A549 (cell line): ENCODE measurements around the gene CHM.

Experiments
- CHD2 ChIP-seq: fragments of 150-350 bp; IDR thresholded peaks from 2 replicates; pipeline ENCODE4 v1.6.1; 2014; ENCODE audit warnings: low read length; ENCODE audit not compliant: partially characterized antibody
- TF ChIP-seq, protein P1 (sequence below): fragments of >200 bp; sonication (Bioruptor Twin); formaldehyde crosslinking; IDR thresholded peaks from 3 replicates; pipeline ENCODE4 v1.5.1; 2016

DNA sequence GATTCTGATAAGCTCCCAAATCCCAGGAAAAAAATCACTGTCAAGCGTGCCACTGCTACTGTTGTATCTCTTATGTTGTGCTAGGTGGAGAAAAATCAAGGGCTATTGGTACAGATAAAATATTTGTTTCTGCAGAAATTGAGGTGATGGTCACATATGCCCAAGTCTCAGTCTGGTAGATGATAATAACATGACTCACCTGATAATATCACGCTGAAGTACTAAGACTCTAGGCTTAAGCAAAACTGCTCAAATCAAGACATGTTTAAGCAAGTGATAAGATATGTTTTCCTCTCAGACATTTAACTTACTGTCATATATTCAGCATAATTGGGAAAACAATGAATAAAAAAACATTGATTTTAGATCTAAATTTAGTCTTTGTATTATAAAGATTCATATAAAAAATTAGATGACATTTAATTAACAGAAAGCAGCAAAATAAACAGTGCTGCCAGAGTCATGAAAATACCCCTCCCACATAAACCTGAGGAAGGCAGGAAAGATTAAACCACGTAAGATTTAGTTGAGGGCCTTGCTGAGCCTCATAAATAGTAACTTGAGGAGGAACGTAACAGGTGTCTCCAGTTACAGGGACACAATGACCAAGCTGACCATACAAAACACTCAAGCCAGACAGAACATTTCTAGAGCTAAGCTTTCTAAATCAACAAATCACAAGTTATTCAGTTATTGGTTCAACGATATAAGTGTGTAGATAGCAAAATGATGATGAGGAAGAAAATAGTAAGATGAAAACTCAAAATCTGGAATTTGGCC, 143.5 kb downstream of the CHM start:
- TF ChIP-seq CHD2, result no peak
- TF ChIP-seq, protein P1, sequence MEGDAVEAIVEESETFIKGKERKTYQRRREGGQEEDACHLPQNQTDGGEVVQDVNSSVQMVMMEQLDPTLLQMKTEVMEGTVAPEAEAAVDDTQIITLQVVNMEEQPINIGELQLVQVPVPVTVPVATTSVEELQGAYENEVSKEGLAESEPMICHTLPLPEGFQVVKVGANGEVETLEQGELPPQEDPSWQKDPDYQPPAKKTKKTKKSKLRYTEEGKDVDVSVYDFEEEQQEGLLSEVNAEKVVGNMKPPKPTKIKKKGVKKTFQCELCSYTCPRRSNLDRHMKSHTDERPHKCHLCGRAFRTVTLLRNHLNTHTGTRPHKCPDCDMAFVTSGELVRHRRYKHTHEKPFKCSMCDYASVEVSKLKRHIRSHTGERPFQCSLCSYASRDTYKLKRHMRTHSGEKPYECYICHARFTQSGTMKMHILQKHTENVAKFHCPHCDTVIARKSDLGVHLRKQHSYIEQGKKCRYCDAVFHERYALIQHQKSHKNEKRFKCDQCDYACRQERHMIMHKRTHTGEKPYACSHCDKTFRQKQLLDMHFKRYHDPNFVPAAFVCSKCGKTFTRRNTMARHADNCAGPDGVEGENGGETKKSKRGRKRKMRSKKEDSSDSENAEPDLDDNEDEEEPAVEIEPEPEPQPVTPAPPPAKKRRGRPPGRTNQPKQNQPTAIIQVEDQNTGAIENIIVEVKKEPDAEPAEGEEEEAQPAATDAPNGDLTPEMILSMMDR, result no peak
